Gastrocnemius medialis (tissue), 4 donors: ENCODE data around the gene OR9Q2. TPM values are rescaled to one million over a fixed set of nuclear protein-coding genes. Genes with fewer than 3 reads are reported as not detected.

Source experiments
- ATAC-seq, 2 donors: fragments of 150-250 bp; one replicate each; pipeline ENCODE4 v1.9.1; 2016
- DNase-seq, 2 donors: peaks; one replicate each; pipeline ENCODE4 v3.0.0-alpha.2; 2019
- H3K27ac ChIP-seq, 4 donors: fragments of 200-600 bp; sonication (generic); 1 replicate in 1 of 4; 2 replicates in 3 of 4; pipeline ENCODE4 v1.5.1; 2016 to 2018; ENCODE audit warnings: mild to moderate bottlenecking in 2 of 4, moderate library complexity in 1 of 4
- H3K27me3 ChIP-seq, 3 donors: fragments of 200-600 bp; sonication (generic) in 2 of 3; 1 replicate in 1 of 3; 2 replicates in 2 of 3; pipeline versions ENCODE4 v1.5.1 to v1.6.0; 2016 to 2019; ENCODE audit warnings: mild to moderate bottlenecking in 1 of 3, moderate library complexity in 1 of 3
- H3K36me3 ChIP-seq, 2 donors: fragments of 200-600 bp; sonication (generic) in 1 of 2; one replicate each; pipeline ENCODE4 v1.5.1; 2017 to 2018
- H3K4me1 ChIP-seq, 2 donors: fragments of 200-600 bp; sonication (generic) in 1 of 2; one replicate each; pipeline ENCODE4 v1.5.1; 2016 to 2017; ENCODE audit warnings: mild to moderate bottlenecking in 2 of 2
- H3K4me3 ChIP-seq, 4 donors: fragments of 200-600 bp; sonication (generic) in 3 of 4; 1 replicate in 1 of 4; 2 replicates in 3 of 4; pipeline ENCODE4 v1.5.1; 2016 to 2019; ENCODE audit warnings: mild to moderate bottlenecking in 2 of 4
- H3K9me3 ChIP-seq, 3 donors: fragments of 200-600 bp; sonication (generic) in 2 of 3; 1 replicate in 1 of 3; 2 replicates in 2 of 3; pipeline ENCODE4 v1.5.1; 2016 to 2019
- CTCF ChIP-seq, 5 experiments: fragments of 450-650 bp in 3 of 5; fragments of 200-600 bp in 2 of 5; sonication (generic) in 2 of 5; IDR thresholded peaks in 4 of 5; conservative IDR thresholded peaks in 1 of 5; 1 replicate in 4 of 5; 2 replicates in 1 of 5; pipeline ENCODE4 v1.5.1; 2016 to 2019; ENCODE audit warnings: antibody characterized with exemption in 5 of 5, mild to moderate bottlenecking in 3 of 5, moderate library complexity in 3 of 5
- POLR2A ChIP-seq, 2 donors: fragments of 450-650 bp; IDR thresholded peaks; one replicate each; pipeline ENCODE4 v1.6.1; 2017; ENCODE audit warnings: antibody characterized with exemption in 2 of 2, mild to moderate bottlenecking in 2 of 2, moderate library complexity in 2 of 2
- in situ Hi-C, 4 donors: fragments of 200-750 bp; cut with MboI; loops; one replicate each; pipeline versions ENCODE4 v1.15.0 to v1.8.0; 2017; ENCODE audit warnings: low sequenced_read_pairs in 4 of 4
- intact Hi-C: fragments of 100-400 bp; cut with DNase I; formaldehyde crosslinking; loops from one replicate; pipeline ENCODE4 v1.15.1; 2023; ENCODE audit warnings: low total_unique reads
- total RNA-seq, 4 donors: library from RNA; depleted of rRNA; stranded (reverse); fragments of >200 nt; gene quantifications; one replicate each; pipeline versions ENCODE4 v1.1.0 to v1.2.3, GENCODE V29; 2016

The OR9Q2 gene
- not detected for total RNA-seq

- DNase-seq, result no peak
- in situ Hi-C loops (no loop called here), intact Hi-C loops (no loop called here)
- no peak within 1 kb of the TSS for H3K4me3 ChIP-seq
- H3K9me3 ChIP-seq, result no peaks in the 10 kb centered on the region
- no peaks in the 10 kb centered on the region for H3K36me3 ChIP-seq
- no peaks in the 10 kb centered on the region for H3K4me1 ChIP-seq
- ATAC-seq, result no peak
- TF ChIP-seq POLR2A (IDR thresholded peaks at IDR 0.05) (no peak), CTCF (IDR thresholded peaks at IDR 0.05 in 4 of 5, conservative IDR thresholded peaks at IDR 0.05 in 1 of 5) (no peak)
- no peaks in the 10 kb centered on the region for H3K27me3 ChIP-seq
- H3K27ac ChIP-seq, result no peak within 1 kb of the TSS
Measured at GRCh38 chr11:58188770-58189169, at the start of gene OR9Q2. Gene OR9Q2 (plus strand): TSS chr11:58189070. CDS start chr11:58190491, 1,421 bp downstream.

GRCh38 chr11:58142761-58143160 is 46.1 kb upstream of the OR9Q2 start:
- Histone ChIP-seq H3K27ac (no peak overlapping the region), H3K4me3 (no peak overlapping the region), H3K9me3 (no peaks in the 10 kb centered on the region), H3K4me1 (no peaks in the 10 kb centered on the region), H3K27me3 (no peaks in the 10 kb centered on the region), H3K36me3 (no peaks in the 10 kb centered on the region)
- in situ Hi-C loops (no loop called here), intact Hi-C loops (no loop called here)
- TF ChIP-seq CTCF (IDR thresholded peaks at IDR 0.05 in 4 of 5, conservative IDR thresholded peaks at IDR 0.05 in 1 of 5) (no peak), POLR2A (IDR thresholded peaks at IDR 0.05) (no peak)
- no peak for DNase-seq
- no peak for ATAC-seq

GRCh38 chr11:58152781-58153180 is 36.1 kb upstream of the OR9Q2 start:
- Histone ChIP-seq H3K36me3 (no peaks in the 10 kb centered on the region), H3K4me1 (no peaks in the 10 kb centered on the region), H3K27me3 (no peaks in the 10 kb centered on the region), H3K4me3 (no peak overlapping the region), H3K27ac (no peak overlapping the region), H3K9me3 (no peaks in the 10 kb centered on the region)
- TF ChIP-seq POLR2A (IDR thresholded peaks at IDR 0.05) (no peak), CTCF (IDR thresholded peaks at IDR 0.05 in 4 of 5, conservative IDR thresholded peaks at IDR 0.05 in 1 of 5) (no peak)
- intact Hi-C loops, result no loop called here
- ATAC-seq, result no peak
- in situ Hi-C loops, result no loop called here
- DNase-seq, result no peak

GRCh38 chr11:58164389-58164788 is 24.5 kb upstream of the OR9Q2 start:
- no peak for ATAC-seq
- no peak overlapping the region for H3K4me3 ChIP-seq
- H3K36me3 ChIP-seq, result no peaks in the 10 kb centered on the region
- no peak for DNase-seq
- H3K27me3 ChIP-seq, result no peaks in the 10 kb centered on the region
- H3K9me3 ChIP-seq, result no peaks in the 10 kb centered on the region
- TF ChIP-seq POLR2A (IDR thresholded peaks at IDR 0.05) (no peak), CTCF (IDR thresholded peaks at IDR 0.05 in 4 of 5, conservative IDR thresholded peaks at IDR 0.05 in 1 of 5) (no peak)
- in situ Hi-C loops, result no loop called here
- intact Hi-C loops, result no loop called here
- no peak overlapping the region for H3K27ac ChIP-seq
- no peaks in the 10 kb centered on the region for H3K4me1 ChIP-seq

- H3K4me3 ChIP-seq, result no peak overlapping the region
- ATAC-seq, result no peak
- no peaks in the 10 kb centered on the region for H3K4me1 ChIP-seq
- H3K27me3 ChIP-seq, result no peaks in the 10 kb centered on the region
- no peaks in the 10 kb centered on the region for H3K9me3 ChIP-seq
- intact Hi-C loops (no loop called here), in situ Hi-C loops (no loop called here)
- no peaks in the 10 kb centered on the region for H3K36me3 ChIP-seq
- H3K27ac ChIP-seq, result no peak overlapping the region
- DNase-seq, result no peak
- TF ChIP-seq CTCF (IDR thresholded peaks at IDR 0.05 in 4 of 5, conservative IDR thresholded peaks at IDR 0.05 in 1 of 5), result no peak
- TF ChIP-seq POLR2A (IDR thresholded peaks at IDR 0.05), result no peak
Measured at GRCh38 chr11:58164990-58165389, 23.9 kb upstream of the OR9Q2 start.
